Measurements from ENCODE around the gene PSMB3. TPM values are rescaled to one million over a fixed set of nuclear protein-coding genes. Genes with fewer than 3 reads are reported as not detected.

PSMB3 gene
- polyA plus RNA-seq, 3 donors = 315 to 689 (median 625) TPM

DNA sequence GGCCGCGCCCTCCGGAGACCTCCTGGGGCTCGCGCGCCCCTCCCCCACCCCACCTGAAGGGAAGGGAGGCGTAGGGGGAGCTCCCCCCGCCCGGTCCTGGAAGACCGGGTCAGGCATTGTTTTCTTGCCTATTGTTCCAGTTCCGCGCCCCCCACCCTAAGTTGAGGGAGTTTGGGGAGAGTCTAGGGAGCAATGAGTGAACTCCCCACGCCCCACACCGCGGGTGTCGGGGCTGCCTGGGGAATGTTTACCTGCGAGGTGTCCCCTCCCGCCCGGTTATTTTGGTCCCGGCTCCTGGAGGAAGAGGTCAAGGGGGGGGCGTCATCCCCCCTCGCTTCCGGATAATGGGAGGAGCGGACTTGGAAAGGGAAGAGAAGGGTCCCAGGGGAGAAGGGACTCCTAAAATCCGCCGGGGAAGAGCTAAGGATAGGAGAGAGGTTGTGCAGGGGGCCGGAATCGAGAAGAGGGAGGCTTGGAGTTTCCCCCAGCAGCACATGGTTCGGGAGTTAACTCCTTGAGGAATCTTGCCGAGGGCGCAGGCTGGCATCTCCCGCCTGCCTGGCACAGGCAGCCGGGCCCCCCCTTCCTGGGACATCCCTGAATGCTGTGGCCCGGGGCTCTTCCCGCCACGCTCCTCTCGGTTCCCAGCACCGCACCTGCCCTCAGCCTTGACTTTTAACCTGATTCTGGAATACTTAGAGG is 46.6 kb upstream of the PSMB3 start:
- Histone ChIP-seq H3K9ac (ENCODE audit: insufficient read depth, low read length, poor library complexity, severe bottlenecking) (peak overlapping the region; percentile 93), H3K4me1 (ENCODE audit: control insufficient read depth in 1 of 2, insufficient read depth in 2 of 2, low read length in 2 of 2) (peaks cover 48% of the 10 kb centered on the region in 2 donors), H3K4me3 (replicated peaks in 1 of 3; ENCODE audit: low read depth in 2 of 3, low read length in 3 of 3) (peak overlapping the region; percentile 45 to 93 (median 56)), H3K36me3 (replicated peaks in 1 of 2; ENCODE audit: control insufficient read depth in 1 of 2, insufficient read depth in 2 of 2, low read length in 2 of 2) (peaks cover 3 to 23% of the 10 kb centered on the region in 2 donors), H3K79me2 (ENCODE audit: insufficient read depth, low read length) (peaks cover 8% of the 10 kb centered on the region), H3K4me2 (replicated peaks; ENCODE audit: extremely low read depth, low read length, poor library complexity, severe bottlenecking) (peak overlapping the region; percentile 80), H4K20me1 (ENCODE audit: insufficient read depth, low read length) (peaks cover 17% of the 10 kb centered on the region), H3K27me3 (ENCODE audit: control insufficient read depth in 2 of 2, insufficient read depth in 2 of 2, low read length in 2 of 2) (peaks cover 0 to 6% of the 10 kb centered on the region in 2 donors), H3K27ac (ENCODE audit: low read depth in 1 of 2, low read length in 2 of 2) (no peak overlapping the region), H2AFZ (ENCODE audit: insufficient read depth, low read depth, low read length, poor library complexity, severe bottlenecking) (peak overlapping the region; percentile 51), H3K9me3 (replicated peaks in 1 of 2; ENCODE audit: control insufficient read depth in 1 of 2, insufficient read depth in 1 of 2, low read length in 2 of 2) (no peaks in the 10 kb centered on the region)
- peaks cover 24 to 33% of the 10 kb centered on the region in 2 donors for H3K36me3 Mint-ChIP-seq
- TF ChIP-seq, protein P1, sequence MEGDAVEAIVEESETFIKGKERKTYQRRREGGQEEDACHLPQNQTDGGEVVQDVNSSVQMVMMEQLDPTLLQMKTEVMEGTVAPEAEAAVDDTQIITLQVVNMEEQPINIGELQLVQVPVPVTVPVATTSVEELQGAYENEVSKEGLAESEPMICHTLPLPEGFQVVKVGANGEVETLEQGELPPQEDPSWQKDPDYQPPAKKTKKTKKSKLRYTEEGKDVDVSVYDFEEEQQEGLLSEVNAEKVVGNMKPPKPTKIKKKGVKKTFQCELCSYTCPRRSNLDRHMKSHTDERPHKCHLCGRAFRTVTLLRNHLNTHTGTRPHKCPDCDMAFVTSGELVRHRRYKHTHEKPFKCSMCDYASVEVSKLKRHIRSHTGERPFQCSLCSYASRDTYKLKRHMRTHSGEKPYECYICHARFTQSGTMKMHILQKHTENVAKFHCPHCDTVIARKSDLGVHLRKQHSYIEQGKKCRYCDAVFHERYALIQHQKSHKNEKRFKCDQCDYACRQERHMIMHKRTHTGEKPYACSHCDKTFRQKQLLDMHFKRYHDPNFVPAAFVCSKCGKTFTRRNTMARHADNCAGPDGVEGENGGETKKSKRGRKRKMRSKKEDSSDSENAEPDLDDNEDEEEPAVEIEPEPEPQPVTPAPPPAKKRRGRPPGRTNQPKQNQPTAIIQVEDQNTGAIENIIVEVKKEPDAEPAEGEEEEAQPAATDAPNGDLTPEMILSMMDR (IDR thresholded peaks at IDR 0.05) = no peak
- WGBS (ENCODE audit: insufficient coverage) = under 1% methylated on average over 9 of the region's 38 CpGs
- H3K27me3 Mint-ChIP-seq (ENCODE audit: low read depth in 3 of 3) = peaks cover 8 to 19% (median 16%) of the 10 kb centered on the region in 3 donors
- H3K4me3 Mint-ChIP-seq = peak overlapping the region; percentile 85 to 94
- H3K9me3 Mint-ChIP-seq = peaks cover 0 to 5% (median 0%) of the 10 kb centered on the region in 7 donors
- H3K27ac Mint-ChIP-seq = peak overlapping the region; percentile 15 to 85 (median 59)
- intact Hi-C loops (cut with micrococcal nuclease) = loop anchor here in 1 of 2 donors (10.0 kb wide), 1 partner anchor 159 kb away; no protein-coding TSS in a partner anchor
- DNase-seq = no peak
- H3K4me1 Mint-ChIP-seq = peaks cover 57% of the 10 kb centered on the region

DNA sequence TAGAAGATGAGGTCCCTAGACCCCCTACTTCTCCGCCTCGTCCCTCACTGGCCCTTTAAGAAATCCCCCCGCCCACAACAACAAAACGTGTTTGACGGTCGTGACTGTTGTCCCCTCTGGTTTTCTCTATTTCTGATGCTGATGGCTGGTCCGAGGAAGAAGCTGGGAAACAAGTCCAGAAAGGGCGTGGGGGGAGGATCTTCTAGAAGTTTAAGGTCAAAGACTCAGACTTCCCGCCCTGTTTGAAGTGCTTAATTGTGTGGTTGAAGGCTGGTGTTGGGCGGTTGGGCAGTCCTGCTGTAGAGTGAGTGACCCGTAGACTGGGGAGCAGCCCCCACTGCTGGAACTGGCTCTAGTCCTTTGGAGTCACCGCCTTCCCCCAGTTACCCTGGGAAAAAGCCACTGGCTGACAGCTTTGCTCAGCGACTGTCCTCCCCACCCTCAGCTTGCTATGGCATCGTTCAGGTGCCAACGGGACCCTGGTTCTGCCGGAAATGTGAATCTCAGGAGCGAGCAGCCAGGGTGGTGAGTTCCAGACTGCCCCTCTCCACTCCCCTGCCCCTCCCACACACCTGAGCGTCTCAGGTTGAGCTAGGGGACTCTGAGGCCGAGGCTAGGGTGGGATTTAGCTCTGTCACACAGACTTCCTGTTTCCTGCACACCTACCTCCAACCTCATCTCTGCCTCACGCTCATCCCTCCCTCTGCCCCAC is 45.9 kb upstream of the PSMB3 start:
- peaks cover 0 to 6% of the 10 kb centered on the region in 2 donors for H3K27me3 ChIP-seq (ENCODE audit: control insufficient read depth in 2 of 2, insufficient read depth in 2 of 2, low read length in 2 of 2)
- intact Hi-C loops (cut with micrococcal nuclease) = loop anchor here in 1 of 2 donors (10.0 kb wide), 1 partner anchor 158 kb away; no protein-coding TSS in a partner anchor
- WGBS (ENCODE audit: insufficient coverage) = 40% methylated on average over 13 of the region's 20 CpGs
- TF ChIP-seq, protein P1 (IDR thresholded peaks at IDR 0.05) = no peak
- H3K4me1 ChIP-seq (ENCODE audit: control insufficient read depth in 1 of 2, insufficient read depth in 2 of 2, low read length in 2 of 2) = peaks cover 41 to 44% of the 10 kb centered on the region in 2 donors
- no peak overlapping the region for H3K27ac ChIP-seq (ENCODE audit: low read depth in 1 of 2, low read length in 2 of 2)
- Mint-ChIP-seq H3K36me3 (peaks cover 29 to 39% of the 10 kb centered on the region in 2 donors), H3K4me3 (peak overlapping the region; percentile 85 to 94), H3K4me1 (peaks cover 57% of the 10 kb centered on the region), H3K27me3 (ENCODE audit: low read depth in 3 of 3) (peaks cover 13 to 19% (median 16%) of the 10 kb centered on the region in 3 donors), H3K27ac (peak overlapping the region in 6 of 7 donors; percentile 19 to 85 (median 60)), H3K9me3 (peaks cover 0 to 5% (median 0%) of the 10 kb centered on the region in 7 donors)
- peak overlapping the region; percentile 80 for H3K4me2 ChIP-seq (replicated peaks; ENCODE audit: extremely low read depth, low read length, poor library complexity, severe bottlenecking)
- H3K9me3 ChIP-seq (replicated peaks in 1 of 2; ENCODE audit: control insufficient read depth in 1 of 2, insufficient read depth in 1 of 2, low read length in 2 of 2) = no peaks in the 10 kb centered on the region
- peak overlapping the region; percentile 51 for H2AFZ ChIP-seq (ENCODE audit: insufficient read depth, low read depth, low read length, poor library complexity, severe bottlenecking)
- H3K9ac ChIP-seq (ENCODE audit: insufficient read depth, low read length, poor library complexity, severe bottlenecking) = peak overlapping the region; percentile 93
- peak overlapping the region; percentile 45 to 93 (median 56) for H3K4me3 ChIP-seq (replicated peaks in 1 of 3; ENCODE audit: low read depth in 2 of 3, low read length in 3 of 3)
- H3K36me3 ChIP-seq (replicated peaks in 1 of 2; ENCODE audit: control insufficient read depth in 1 of 2, insufficient read depth in 2 of 2, low read length in 2 of 2) = peaks cover 5 to 25% of the 10 kb centered on the region in 2 donors
- peaks cover 8% of the 10 kb centered on the region for H3K79me2 ChIP-seq (ENCODE audit: insufficient read depth, low read length)
- peaks cover 19% of the 10 kb centered on the region for H4K20me1 ChIP-seq (ENCODE audit: insufficient read depth, low read length)
- DNase-seq = no peak

Measured in CD14-positive monocyte (primary cell).